Mucosa of gallbladder (tissue), 1 donor: Measurements from ENCODE around the gene GRIK4. TPM values are rescaled to one million over a fixed set of nuclear protein-coding genes. Genes with fewer than 3 reads are reported as not detected.

ENCODE experiments used
- DNase-seq: peaks from one replicate; pipeline ENCODE4 v3.0.0-alpha.2; 2020; ENCODE audit warnings: low spot score
- total RNA-seq: library from RNA; stranded (reverse); gene quantifications from one replicate; pipeline ENCODE4 v1.2.1, GENCODE V29; 2021
- donor health status: DM: no; HTN: no; CAD: no.

The GRIK4 gene
- total RNA-seq, 1 donor from 2014 or later: 2.9 TPM

DNA sequence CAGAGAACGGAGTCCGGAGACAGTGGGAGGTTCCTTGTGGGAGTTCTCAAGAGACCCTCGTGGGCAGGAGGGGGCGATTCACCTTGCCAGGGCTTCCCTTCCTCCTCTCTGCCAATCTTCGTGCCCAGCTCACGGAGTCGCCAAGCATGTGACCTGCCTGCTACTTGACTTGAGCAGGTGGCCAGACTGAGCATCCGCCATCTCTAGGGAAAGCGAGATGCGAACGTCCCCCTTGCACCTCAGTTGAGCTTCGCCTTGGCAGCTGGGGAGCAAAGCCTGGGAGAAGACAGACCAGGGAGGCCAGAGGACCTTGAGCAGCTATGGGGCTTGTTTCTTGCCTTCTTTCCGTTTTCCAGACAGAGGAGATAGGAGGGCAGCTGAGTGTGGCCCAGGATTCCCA, 123.2 kb downstream of the GRIK4 start:
- no peak for DNase-seq

DNA sequence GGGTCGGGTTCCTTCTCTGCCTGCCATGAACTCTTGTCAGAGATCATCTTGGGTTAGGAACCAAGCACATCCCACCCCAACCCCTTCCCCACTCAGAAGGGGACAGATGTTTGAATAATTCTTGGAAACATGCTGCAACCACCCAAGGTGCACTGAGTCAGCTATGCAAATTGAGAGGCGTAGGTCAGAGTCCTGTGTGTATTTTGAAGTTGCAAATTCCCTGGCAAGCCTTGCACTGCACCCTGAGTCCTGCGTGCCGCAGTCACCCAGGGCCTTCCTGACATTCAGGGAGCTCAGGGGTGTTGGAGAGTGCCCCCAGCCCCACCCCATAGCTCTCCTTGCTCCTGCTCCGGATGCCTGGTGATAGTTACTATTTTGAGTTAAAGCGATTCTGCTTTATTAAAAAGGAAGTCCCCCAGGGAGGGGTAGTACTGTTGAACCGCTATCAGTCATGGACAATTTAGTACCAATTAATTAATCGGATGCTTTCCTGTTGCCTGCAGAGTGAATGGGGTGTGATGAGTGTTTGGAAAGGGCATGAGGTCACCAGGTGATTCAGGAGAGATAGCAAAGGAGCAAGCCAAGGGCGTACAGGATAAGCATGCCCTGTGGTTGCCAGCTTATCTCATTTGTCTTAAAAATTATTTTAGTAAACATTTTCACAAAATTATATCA, 123.7 kb downstream of the GRIK4 start:
- no peak for DNase-seq

DNA sequence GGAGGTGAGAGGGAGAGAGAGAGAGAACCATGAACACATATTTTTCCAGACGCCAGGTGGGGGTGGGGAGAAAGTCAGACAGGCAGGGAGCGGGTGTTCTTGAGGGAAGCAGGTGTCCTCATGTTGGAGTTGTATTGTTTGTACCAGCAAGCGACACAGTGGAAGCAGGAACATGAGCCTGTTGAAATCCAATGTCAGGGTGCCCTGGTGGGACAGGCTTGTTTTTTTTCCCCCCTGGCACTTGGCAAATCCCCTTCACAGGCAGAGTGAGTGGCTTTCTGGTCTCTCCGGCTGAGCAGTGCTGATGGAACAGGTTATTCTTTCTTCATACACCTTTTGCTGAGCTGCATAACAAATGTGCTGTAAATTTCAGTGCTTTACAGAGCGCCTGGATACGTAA, 125.6 kb downstream of the GRIK4 start:
- DNase-seq: no peak

DNA sequence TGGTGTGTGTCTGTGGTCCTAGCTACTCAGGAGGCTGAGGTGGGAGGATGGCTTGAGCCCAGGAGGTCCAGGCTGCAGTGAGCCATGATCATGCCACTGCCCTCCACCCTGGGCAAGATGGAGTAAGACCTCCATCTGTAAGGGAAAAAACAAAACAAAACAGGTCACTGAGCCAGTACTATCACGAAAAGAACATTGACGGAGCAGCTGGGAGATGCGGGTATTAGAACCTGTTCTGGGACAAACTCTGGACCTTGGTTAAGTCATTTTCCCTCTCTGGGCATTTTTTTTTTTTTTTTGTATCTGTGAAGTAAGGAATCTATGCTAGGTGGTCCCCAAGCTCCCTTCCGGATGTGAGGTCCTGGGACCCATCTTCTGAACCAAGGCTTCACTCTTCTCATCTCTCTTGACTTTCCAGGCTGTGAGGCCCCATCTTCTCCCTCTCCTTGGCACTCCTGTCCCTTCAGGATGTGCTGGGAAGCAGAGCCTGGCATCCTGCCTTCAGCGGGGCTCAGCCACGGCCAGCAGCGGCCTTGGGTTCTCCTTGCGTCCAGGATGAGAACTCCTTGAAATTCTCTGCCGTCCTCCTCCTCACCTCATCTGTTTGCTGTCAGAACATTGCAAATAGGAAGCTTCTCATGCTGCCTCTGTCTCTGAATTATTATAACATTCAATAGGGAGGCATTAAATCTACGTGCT, 130.8 kb downstream of the GRIK4 start:
- DNase-seq: no peak

GRCh38 chr11:120643284-120643683, 131.7 kb downstream of the GRIK4 start:
- no peak for DNase-seq

DNA sequence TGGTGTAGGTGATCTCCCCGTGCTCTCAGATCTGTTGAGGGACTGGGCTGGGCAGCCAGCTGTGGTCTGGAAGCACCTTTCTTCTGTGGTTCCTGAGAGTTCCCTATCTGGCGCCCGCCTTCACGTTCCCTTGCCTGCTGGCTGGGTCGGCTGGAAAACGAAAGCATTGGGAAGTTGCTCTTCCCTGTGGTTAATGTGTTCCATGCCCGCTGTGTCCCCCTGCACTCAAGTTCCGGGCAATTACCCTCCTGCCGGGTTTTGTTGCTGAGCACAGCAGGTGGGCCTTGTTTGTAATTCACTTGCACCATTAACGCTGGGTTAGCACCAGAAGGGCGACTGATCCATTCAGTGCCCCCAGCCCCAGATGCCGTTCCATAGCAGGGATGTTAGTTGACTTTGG, 134.1 kb downstream of the GRIK4 start:
- no peak for DNase-seq

DNA sequence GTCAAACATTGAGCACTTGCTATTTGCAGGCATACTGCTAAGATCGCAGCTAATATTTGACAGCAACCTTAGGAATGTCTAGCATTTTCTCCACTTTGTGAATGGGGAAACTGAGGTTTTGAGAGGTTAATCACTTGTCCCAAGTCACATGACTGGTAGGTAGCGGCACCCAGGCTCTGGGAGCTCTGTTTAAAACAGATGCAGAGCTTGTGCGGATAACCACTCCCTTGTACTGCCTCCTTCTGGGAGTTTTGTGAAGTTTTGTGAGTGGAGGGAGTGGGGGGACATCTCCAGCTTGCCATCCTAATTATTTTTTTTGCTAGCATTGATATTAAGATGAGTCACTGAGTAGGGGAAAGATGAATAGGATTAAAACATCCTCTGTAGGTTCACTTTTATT, 134.7 kb downstream of the GRIK4 start:
- DNase-seq: no peak

GRCh38 chr11:120647681-120648080, 136.1 kb downstream of the GRIK4 start:
- no peak for DNase-seq

- DNase-seq: no peak
Measured at GRCh38 chr11:120648771-120649170, 137.2 kb downstream of the GRIK4 start.

- no peak for DNase-seq
Measured at GRCh38 chr11:120649316-120649715, 137.8 kb downstream of the GRIK4 start.

DNA sequence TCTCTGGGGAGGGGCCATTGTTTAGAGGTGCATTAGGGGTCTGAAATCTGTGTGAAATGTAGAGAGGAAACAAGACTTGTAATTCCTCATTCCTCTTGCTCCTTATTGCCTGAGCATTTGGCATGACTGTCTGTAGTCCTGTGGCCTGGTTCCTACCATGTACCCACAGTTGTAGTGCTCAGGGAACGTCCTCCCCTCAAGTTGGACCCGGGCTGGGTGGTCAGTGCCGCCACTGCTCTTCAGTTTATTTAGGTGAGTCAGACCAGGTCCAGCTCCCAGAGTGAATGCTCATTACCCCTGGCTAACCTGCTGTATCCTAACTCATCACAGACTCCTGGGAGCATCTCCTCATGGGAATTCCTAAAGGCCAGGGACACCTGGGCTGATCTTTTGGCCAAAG, 139.8 kb downstream of the GRIK4 start:
- DNase-seq: no peak

GRCh38 chr11:120651836-120652235, 140.3 kb downstream of the GRIK4 start:
- no peak for DNase-seq

DNA sequence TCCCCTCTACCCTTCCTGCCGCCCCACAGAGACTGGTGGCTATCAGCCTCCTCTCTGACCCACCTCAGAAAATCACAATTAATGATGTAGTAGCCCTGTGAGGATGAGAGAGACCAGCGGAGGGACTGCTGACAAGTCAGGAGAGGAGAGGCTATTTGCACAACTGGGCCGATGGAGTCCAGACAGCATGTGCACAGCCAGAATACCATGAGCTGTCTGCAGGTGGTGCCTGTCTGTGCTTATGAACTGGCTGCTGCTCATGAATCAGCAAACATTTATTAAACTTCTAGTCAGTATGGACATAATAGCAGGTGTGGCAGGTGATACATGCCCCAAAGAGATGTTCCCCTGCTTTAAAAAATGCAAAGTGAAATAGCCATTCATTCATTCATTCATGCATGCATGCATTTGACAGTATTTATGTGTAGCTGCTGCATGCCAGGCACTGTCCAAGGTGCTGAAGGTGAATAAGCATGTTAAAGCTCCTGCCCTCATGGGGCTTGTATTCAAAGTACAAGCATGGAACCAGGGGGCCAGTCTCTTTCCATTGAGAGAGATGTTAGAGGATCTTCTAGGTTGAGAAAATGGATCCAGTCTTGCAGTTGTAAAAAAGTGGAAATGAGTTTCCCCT, 141.3 kb downstream of the GRIK4 start:
- DNase-seq: no peak

- no peak for DNase-seq
Measured at GRCh38 chr11:120655589-120655988, 144.0 kb downstream of the GRIK4 start.

DNA sequence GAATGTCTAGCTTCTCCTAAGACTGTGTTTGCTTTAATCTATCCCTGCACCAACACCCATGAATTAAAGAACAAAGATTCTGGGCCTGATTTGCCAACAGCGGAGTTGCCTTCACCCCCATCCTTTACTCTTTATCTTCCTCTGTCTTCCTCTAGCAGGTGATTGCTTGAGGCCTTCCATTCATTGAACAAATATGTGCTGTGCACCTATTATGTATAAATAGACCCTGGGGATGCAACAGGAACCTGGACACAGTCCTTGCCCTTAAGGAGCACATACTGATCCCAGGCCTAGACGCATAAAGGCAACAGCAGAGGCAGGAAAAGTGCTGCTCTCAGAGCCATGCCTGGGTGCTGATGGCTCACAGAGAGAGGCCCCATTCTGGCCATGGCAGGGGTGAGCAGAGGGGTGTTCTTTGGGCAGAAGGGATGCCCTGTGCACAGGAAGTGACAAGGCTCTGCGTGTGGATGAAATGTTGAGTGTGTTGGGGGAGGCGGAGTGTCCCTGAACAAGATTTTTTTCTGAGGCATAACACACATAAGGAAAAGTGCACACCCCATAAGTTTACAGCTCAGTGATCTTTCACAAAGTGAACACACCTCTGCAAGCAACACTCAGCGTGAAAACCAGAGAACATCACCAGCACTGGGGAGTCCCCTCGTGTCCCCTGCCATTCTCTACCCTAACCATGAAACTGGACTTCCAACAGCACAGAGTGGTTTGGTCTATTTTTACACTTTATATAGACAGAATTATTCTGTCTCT, 145.9 kb downstream of the GRIK4 start:
- no peak for DNase-seq

DNA sequence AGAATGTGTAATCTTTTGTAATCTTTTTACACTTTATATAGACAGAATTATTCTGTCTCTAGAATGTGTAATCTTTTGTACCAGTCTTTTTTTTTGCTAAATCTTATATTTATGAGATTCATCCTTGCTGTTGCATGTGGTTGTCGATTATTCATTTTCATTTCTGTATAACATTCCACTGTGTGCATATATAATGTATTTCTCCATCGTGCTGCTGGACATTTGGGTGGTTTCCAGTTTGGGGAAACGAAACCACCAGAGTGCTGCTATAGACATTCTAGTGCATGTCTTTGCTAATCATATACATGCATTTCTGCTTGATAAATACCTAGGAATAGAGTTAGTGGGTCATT, 146.5 kb downstream of the GRIK4 start:
- no peak for DNase-seq

DNA sequence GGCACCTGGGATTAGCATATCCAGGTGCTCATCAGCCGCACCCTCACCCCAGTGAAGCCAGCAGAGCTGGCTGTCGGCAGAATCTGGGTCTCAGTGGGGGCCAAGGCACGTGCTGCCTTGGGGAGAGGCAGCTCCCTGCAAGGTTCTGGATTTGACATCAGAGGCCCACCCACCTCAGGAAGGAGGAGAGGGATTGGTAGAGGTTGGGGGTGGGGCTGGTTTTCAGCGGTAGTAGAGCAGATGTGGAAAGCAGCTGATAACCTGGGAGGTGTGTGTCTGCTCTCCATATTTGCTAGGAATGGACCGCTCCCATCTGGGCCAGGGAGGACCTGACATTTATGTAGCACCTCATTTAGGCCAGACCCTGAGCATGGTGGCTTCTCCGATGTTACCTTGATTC, 147.5 kb downstream of the GRIK4 start:
- DNase-seq: no peak

GRCh38 chr11:120660024-120660565, 148.5 kb downstream of the GRIK4 start:
- DNase-seq: no peak

- no peak for DNase-seq
Measured at GRCh38 chr11:120662071-120662676, 150.6 kb downstream of the GRIK4 start.

- DNase-seq: no peak
Measured at GRCh38 chr11:120663142-120663541, 151.6 kb downstream of the GRIK4 start.

- DNase-seq: no peak
Measured at GRCh38 chr11:120666121-120666639, 154.6 kb downstream of the GRIK4 start.

- DNase-seq: no peak
Measured at GRCh38 chr11:120667281-120667680, 155.7 kb downstream of the GRIK4 start.
